ENCODE measurements around the gene MKNK2. TPM values are rescaled to one million over a fixed set of nuclear protein-coding genes. Genes with fewer than 3 reads are reported as not detected.

The MKNK2 gene
- total RNA-seq, 1 donor from 2014 or later: 154 TPM

DNA sequence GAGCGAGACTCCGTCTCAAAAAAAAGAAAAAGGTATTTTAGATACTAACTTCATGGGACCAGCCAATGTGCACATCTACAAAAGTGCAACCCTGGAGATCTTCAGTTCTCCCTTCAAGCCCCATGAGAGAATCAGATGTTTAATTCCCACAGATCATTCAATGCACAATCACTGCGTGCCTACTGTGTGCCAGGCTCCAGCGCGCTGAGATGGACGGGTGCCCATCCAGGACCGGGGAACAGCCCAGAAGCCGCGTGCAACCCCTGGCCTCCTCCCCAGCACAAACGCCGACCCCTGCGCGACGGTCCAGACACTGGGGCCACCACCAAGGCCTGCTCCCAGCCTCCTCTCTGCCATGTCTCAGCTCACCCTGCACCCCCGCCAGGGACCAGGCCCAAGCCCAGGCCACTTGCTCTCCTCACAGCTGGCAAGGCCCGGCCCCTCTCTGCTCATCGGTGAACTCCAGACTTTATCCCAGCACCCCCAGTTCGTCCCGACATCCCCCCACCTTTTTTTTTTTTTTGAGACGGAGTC is 40.8 kb downstream of the MKNK2 start:
- no peak overlapping the region for H3K4me3 ChIP-seq (ENCODE audit: low read depth, low read length)
- no peak for DNase-seq (ENCODE audit: low read depth)
- TF ChIP-seq, protein P1, sequence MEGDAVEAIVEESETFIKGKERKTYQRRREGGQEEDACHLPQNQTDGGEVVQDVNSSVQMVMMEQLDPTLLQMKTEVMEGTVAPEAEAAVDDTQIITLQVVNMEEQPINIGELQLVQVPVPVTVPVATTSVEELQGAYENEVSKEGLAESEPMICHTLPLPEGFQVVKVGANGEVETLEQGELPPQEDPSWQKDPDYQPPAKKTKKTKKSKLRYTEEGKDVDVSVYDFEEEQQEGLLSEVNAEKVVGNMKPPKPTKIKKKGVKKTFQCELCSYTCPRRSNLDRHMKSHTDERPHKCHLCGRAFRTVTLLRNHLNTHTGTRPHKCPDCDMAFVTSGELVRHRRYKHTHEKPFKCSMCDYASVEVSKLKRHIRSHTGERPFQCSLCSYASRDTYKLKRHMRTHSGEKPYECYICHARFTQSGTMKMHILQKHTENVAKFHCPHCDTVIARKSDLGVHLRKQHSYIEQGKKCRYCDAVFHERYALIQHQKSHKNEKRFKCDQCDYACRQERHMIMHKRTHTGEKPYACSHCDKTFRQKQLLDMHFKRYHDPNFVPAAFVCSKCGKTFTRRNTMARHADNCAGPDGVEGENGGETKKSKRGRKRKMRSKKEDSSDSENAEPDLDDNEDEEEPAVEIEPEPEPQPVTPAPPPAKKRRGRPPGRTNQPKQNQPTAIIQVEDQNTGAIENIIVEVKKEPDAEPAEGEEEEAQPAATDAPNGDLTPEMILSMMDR (conservative IDR thresholded peaks at IDR 0.05; ENCODE audit: low read depth, low read length): no peak

DNA sequence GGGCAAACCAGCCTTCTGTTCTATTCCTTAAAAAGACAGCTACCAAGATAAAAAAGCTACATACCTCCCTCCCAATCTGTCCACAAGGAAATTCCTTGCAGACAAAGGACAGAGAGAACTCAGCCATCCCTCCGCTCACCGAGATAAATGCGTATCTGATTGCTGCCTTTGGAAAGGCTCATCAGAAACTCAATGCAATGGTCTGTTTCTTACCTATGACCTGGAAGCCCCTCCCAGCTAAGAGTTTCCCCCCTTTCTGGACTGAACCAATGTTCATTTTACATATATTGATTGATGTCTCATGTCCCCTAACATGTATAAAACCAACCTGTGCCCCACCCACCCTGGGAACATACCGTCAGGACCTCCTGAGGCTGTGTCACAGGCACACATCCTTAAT is 47.2 kb downstream of the MKNK2 start:
- H3K4me3 ChIP-seq (ENCODE audit: low read depth, low read length): no peak overlapping the region
- TF ChIP-seq, protein P1 (conservative IDR thresholded peaks at IDR 0.05; ENCODE audit: low read depth, low read length): no peak
- DNase-seq (ENCODE audit: low read depth): no peak

DNA sequence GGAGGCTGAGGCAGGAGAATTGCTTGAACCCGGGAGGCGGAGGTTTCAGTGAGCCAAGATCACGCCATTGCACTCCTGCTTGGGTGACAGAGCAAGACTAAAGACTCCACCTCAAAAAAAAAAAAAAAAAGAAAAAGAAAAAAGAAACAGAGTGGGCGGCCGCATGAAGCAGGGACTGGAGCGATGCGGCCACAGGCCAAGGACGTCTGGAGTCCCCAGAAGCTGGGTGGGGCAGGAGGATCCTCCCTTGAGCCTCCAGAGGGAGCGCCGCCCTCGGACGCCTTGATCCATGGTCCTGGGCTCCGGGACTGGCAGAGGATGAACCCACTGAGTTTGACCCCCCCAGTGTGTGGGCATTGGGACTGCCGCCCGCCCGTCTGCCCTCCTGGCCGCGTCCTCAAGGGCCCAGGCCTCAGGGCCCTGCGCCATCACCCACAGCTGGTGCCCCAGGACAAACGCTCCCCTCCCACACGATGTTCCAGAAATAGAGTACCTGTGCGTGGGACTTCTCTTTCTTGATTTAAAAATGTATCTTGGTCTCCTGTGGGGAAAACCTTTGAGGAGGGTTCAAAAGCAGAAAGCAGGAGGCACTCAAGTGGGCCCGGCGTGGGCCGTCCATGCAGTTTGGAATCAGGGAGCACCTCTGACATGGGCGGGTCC is 51.1 kb downstream of the MKNK2 start:
- DNase-seq (ENCODE audit: low read depth): no peak
- TF ChIP-seq, protein P1 (conservative IDR thresholded peaks at IDR 0.05; ENCODE audit: low read depth, low read length): no peak
- H3K4me3 ChIP-seq (ENCODE audit: low read depth, low read length): no peak overlapping the region

DNA sequence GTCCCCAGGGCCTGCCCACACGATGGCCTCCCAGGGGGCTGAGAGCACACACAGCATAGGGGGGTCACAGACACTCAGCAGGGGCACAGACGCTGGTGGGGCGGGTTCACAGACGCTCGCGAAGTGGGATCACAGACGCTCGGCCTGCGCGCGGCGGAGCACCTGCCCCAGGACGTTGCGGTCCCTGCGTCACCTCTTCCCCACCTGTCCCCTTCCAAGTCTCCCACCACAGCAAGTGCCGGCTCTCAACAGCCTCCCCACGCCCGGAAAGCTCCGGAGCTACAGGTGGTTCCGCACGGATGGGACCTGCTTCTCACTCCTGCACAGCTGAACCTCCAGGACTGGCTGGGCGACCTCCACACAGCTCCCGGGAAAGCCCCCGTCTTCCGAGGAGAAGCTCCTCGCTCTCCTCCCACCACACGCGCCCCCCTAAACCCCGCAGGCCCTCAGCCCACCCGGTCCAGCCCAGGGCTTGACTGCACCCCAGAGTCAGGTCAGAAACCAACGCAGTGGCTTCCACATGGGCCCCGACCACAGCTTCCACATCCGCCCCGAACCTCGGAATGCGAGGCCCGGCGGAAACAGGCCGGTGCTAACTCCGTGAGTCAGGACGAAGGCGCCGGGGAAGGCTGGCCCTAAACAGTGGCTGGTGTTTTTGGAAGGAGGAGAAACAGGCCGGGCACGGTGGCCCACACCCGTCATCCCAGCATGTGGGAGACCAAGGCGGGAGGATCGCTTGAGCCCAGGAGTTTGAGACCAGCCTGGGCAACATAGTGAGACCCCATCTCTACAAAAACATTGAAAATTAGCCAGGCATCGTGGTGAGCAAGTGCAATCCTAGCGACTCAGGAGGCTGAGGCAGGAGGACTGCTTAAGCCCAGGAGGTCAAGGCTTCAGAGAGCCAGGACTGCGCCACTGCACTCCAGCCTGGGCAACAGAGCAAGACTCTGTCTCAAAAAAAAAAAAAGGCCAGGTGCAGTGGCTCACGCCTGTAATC is 52.0 kb downstream of the MKNK2 start:
- H3K4me3 ChIP-seq (ENCODE audit: low read depth, low read length): no peak overlapping the region
- TF ChIP-seq, protein P1 (conservative IDR thresholded peaks at IDR 0.05; ENCODE audit: low read depth, low read length): no peak
- no peak for DNase-seq (ENCODE audit: low read depth)

DNA sequence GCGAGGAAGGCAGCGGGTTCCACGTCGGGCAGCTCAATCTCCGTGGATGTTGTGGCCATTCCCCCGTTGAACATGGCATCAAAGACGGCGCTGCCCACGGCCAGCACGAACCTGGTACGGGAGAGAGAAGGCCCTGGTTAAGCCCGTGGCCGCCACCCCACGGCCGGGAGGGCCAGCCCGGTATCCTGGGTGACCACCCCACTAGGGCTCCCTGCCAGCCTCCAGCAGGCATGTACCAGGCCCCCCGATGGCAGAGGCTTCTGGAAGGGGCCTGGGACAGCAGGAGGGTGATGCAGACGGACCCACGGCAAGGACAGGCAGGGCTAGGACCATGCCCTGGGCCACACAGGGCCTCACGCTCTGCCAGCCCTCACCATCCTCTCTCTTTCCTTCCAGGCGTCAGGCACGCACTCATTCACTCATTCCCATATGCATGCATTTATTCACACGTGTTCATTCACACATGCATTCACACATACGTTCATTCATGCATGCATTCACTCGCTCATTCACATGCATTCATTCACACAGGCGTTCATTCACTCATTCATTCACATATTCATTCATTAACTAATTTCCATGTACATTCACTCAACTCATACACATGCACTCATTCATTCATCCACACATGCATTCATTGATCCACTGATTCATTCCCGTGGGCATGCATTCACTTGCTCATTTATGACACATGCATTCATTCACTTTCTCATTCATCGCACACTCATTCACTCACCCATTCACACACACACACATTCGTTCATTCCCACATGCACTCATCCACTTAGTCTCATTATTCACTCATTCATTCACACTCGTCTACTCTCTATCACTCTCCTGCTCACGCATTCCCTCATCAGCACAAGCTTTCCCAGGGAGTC is 53.5 kb downstream of the MKNK2 start:
- TF ChIP-seq, protein P1 (conservative IDR thresholded peaks at IDR 0.05; ENCODE audit: low read depth, low read length): no peak
- no peak overlapping the region for H3K4me3 ChIP-seq (ENCODE audit: low read depth, low read length)
- DNase-seq (ENCODE audit: low read depth): no peak

DNA sequence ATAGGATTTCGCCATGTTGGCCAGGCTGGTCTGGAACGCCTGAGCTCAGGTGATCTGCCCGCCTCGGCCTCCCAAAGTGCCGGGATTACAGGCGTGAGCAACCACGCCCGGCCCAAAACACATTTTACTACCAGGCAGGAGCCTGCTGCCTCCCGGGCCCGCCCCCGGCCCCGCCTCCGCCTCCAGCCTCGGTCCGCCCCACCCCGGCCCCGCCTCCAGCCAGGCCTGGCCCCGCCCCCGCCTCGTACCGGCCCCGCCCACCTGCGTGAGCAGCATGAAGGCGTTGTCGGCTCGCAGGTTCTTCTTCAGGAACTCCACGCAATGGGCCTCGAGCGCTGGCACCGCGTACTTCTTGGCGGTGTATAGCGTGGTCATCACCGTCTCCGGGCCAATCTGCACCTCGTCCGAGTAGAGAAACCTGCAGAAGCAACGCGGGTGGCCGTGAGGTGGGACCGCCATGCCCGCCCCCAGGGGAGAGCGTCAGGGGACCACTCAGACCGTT is 58.2 kb downstream of the MKNK2 start:
- no peak overlapping the region for H3K4me3 ChIP-seq (ENCODE audit: low read depth, low read length)
- TF ChIP-seq, protein P1 (conservative IDR thresholded peaks at IDR 0.05; ENCODE audit: low read depth, low read length): no peak
- no peak for DNase-seq (ENCODE audit: low read depth)
